NK-92 treated with Interleukin-12 subunit alpha and Interleukin-12 subunit beta, amount 100 ng/mL, for 24 hours (cell line): ENCODE measurements around the gene TRIM45.
"Not testable (repeated sequence)": the region's sequence is repeated elsewhere in the genome, so short reads cannot be mapped to it uniquely, and the experiment has no call there.

Experiments used
- DNase-seq: peaks from one replicate; lab custom pipeline; 2025; lab: John Stamatoyannopoulos, UW

TRIM45 gene, protein sequence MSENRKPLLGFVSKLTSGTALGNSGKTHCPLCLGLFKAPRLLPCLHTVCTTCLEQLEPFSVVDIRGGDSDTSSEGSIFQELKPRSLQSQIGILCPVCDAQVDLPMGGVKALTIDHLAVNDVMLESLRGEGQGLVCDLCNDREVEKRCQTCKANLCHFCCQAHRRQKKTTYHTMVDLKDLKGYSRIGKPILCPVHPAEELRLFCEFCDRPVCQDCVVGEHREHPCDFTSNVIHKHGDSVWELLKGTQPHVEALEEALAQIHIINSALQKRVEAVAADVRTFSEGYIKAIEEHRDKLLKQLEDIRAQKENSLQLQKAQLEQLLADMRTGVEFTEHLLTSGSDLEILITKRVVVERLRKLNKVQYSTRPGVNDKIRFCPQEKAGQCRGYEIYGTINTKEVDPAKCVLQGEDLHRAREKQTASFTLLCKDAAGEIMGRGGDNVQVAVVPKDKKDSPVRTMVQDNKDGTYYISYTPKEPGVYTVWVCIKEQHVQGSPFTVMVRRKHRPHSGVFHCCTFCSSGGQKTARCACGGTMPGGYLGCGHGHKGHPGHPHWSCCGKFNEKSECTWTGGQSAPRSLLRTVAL

DNA sequence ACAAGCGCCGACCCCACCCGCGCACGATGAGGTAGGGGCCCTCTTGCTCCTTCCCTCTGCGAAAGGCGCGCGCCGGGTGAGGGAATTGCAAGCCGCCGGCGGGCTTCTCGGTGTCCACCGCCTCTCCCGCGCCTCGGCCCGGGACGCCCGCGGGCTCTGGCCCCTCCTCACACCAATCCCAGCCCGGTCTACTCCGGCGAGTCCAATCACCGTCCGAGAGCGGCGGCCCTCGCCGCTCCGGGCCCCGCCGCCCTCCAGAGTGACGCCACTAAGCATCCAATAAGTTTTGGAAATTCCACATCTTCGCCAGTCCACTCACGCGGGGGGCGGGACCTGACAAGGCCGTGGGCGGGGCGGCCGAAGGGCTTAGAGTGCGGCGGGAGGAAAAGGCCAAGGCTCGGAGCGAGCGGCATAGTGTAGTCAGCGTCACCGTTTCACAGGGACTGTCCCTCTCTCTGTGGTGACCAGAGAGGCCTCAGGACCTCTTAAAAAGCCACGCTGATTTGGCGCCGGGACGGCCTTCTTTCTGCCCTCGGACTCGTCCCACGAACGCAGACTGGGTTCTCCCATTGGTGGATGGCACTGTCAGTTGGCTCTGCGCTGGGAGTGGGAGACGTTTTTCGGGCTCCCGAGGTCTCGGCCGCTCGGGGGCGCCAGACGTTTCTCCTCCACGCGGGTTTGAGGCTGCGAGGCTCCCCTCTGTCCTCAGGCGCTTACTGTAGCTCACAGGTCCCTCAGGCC lies at the start of gene TRIM45:
TRIM45 (minus strand) TSS at position 161 of the 741 bp plus-strand sequence. CDS start 548 bp downstream, outside the sequence.
- peak; percentile 73 for DNase-seq

DNA sequence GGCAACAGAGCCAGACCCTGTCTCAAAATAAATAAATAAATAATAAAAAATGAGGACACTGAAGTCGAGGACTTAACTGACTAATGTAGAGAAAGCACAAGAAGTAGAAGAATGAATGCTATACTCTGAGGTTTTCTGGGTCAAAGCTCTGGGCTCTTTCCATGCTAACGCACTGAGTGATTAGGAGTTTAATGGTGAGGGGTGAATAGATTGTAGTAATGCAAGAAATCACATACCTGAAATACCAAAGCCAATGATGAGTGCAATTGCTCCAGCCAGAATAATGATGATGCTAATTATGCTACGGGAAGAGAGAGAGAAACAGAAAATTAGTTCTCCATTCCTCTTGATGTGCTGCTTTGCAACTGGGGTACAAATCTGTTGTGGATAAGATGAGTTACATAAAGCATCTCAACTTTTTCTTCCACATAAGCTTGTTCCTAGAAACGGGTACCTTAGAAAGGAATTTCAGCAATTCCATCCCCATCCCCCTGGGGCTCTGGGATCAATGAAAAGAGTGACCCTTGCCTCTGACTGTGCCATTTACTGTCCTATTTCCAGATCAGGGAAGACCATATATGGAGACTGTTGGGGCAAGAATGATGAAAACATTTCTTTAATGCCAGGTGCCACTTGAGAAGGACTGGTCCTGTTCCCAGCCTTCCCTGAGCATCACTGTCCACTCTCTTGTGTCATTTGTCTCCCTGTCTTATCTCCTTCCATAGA lies 48.5 kb upstream of the TRIM45 start:
- no peak for DNase-seq

DNA sequence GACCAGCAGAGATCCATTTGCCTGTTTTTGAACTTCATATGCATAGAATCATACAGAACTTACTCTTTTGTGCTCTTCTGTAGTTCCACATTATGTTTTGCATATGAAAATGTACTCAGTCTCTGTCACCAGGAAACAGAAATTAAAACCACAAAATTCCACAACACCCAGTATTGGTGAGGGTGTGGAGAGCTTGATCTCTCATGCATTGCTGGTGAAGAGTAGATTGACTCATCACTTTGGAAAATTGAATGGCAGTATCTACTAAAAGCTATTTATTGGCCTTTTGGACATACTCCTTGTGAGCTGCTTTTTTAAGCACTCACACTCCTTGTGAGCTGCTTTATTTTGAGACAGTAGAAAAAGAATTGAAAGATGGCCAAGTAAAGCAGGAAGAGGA lies 45.9 kb upstream of the TRIM45 start:
- DNase-seq = no peak

DNA sequence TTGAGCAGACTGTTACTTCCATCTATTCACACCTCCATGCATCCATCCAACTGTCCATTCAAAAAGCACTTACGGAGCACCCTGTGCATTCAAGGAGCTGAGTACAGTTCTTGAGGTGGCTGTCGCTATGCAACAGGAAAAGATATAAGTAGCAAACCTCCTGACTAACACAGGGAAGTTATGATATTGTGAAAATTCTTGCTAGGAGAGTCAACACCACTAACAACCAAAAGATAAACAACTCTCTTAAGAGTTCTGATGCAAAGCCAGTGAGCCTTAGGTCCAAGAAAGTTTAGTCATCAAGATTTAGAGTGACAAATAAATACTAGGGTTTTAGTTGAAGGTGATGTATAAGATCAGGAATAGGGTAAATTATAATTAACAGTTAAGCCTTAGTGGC lies 44.5 kb upstream of the TRIM45 start:
- DNase-seq = no peak

DNA sequence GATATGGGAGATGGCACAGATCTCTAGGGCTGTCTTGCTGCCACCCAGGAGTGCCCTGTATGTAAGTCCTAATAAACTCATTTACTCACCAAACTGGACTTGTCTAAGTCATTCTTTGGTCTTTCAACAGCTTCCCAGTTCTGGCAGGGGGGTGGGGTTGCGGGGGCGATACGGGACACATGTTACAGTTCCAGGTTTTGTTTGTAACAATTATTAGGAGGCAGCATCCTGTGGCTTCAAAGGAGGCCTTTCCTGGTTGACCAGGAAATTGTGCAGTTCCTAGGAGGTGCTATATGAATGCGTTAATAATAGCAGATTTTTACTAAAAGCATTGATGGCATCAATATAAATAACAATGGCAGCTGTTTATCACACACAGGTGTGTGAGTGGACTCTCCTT lies 42.7 kb upstream of the TRIM45 start:
- DNase-seq = no peak

DNA sequence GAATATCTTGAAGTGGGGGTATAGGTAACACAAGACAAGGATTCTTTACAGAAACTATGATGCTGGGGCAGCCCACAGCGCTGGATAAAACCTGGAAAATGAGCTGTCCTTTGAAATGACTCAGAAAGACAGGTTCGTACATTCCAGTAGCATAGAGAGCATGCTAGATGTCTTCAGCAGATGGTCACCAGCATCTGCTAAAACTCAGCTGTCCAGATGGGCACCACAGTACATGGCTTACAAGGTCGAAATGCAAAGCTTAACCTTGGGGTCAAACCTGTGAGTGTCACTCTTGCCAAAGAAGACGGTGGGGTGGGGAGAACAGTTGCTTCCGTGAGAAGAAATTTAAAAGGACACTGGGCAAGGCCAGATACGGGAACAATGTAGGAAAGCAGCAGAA lies 41.3 kb upstream of the TRIM45 start:
- no peak for DNase-seq

DNA sequence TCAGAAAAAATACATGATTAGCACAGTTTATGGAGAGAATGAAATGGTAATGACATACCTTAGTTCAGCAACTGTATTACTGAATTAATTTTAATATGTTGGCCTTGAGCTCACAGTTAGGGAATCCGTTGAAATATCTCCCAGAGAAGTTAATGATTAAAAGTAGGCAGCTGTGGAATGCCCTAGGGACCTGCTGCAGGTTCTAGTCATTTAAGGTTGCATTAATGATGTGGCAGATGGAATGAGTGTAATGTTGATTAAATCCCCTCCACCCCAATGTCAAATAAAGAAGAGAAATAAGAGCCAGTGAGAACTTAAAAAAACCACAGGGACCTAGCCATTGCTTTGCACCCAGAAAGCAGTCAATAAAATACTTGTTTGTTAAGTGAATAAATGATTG lies 40.3 kb upstream of the TRIM45 start:
- no peak for DNase-seq

DNA sequence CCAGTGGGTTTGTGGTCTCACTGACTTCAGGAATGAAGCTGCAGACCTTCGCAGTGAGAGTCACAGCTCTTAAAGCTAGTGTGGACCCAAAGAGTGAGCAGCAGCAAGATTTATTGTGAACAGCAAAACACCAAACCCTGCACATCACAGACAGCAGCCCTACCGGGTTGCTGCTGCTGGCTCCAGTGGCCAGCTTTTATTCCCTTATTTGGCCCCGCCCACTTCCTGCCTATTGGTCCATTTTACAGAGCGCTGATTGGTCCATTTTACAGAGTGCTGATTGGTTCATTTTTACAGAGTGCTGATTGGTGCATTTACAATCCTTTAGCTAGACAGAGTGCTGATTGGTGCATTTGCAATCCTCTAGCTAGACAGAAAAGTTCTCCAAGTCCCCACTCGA lies 29.8 kb upstream of the TRIM45 start:
- DNase-seq = not testable (repeated sequence)

DNA sequence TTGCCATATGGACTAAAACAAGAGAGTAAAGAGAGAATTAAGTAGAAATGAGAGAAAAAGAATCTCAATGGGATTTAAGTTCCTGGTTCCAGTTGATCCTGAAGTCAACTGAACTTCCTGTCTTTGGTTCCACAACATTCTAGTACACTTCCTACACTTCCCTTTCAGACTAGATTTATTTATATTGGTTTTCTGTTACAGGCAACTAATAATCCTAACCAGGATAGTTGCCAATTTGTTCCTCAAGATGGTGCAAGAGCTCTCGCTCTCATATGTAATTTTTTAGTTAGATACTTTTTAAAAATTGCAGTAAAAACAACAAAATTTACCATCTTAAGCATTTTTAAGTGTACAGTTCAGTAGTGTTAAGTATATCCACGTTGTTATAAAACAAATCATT lies 28.8 kb upstream of the TRIM45 start:
- no peak for DNase-seq

DNA sequence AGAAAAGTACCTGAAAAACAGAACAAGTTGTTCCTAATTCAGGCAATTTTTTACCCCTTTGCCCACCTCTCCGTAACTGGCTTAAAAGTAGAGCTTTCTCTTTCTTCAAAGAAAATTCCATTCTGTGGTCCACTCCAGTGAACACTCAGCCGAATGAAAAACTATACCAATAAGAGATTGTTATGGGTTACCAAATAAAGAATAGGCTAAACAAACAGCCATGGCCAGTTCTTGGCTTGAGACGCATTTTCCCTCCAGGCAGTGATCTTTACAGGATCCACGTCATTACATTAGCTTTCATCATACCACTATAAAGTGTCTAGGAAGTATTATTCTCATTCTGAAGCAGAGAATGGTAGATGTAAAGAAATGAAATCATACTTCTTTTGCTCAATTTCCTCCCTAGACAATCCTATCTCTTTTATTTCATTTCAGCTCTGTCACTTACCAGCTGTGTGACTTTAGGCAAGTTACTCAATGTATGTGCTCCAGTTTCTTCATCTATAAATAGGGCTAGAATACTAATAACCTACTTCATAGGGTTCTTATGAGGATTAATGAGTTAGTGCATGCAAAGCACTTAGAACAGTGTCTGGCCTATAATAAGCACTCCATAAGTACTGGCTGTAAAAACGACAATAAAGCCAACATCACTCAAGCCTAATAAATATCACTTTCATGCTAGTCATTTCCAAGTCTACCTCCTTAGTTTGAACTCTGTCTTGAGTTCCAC lies 26.5 kb upstream of the TRIM45 start:
- DNase-seq = no peak

DNA sequence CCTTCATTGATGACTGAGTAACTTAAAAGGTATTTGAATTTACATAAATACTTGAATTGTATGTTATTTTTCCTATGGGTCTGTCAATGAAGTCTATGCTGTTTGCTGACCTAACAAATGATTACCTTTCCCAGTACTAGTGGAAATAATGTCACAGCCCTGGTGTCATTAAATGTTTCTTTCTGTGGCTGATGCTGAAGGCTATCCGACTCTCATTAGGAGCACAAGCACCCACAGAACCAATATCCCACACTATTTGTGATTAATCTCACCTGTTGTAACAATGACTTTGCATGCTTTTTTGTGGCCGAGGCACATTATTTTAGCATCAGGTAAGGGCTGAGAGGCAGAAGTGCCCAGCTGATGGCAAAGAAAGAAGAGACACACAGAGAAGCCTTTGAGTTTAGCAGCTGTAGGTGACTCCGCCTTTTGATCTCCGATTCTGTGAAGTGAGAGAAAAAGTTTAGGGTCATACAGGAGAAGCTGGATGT lies 25.8 kb upstream of the TRIM45 start:
- no peak for DNase-seq

DNA sequence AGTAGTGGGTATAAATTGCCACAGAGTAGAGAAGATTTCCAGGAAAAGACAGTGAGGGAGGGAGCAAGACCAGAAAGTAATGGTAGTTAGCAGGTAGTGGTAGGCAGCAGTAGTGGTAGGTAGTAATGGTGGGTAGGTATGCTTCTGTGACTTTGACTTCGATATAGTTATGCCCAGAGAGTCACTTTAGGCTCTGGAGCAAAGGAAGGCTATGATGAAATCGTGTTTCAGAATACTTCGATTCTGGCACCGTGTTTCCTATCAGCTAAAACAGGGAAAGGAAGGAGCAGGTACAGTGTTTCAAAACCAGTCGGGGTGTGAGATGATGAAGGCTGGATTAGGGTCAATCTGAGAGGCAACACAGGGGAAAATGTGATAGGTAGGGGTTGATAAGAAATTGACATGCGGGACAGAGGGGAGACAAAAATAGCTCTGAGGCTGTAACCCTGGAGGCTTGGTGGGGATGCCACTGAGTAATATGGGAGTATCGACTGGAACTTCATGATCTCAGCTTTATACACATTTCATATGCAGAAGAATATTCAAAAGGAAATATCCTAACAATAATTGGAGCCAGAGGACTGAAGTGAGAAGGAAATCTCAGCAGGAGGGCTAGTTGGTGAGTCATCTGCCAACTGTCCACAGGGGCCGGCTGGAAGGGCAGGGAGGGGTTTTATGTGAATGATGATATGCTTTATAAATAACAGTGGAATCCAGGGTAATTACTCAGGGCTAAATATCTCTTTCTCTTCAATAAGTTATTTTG lies 25.2 kb upstream of the TRIM45 start:
- DNase-seq = no peak

DNA sequence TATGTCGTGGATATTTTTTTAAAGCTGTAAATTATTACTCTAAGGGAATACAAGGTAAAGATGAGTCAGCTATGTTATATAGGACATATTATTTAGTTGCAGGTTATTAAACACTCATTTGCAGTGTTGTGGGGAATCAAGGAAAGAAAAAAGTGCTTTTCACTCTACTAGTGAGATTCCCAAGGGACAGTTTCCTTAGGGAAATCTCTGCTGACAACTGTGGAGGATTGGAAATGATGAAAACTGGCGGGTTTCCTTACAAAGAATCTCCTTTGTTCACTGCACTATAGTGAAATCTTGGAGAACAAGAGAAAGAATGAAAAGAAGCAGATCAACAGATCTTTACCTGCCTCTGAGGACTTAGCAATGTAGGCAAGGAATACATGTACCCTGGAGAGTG lies 24.5 kb upstream of the TRIM45 start:
- no peak for DNase-seq

DNA sequence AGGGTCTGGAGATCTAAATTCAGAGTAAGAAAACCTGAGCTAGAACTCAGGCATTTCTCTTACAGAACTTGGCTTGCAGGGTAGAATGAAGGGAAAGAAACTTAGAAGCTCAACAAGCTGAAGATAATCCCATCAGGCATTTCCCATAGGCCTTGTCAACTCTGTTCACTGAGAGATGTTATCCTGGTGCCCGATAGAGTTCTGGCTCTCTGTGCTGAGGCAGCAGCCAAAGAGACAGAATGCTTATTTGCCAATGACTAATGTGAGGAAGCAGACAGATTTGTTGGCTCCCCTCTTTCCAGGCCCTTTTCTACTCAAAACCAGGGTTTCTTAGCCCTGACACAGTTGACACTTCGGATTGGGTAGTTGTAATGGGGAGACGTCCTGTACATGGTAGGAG lies 22.3 kb upstream of the TRIM45 start:
- no peak for DNase-seq

DNA sequence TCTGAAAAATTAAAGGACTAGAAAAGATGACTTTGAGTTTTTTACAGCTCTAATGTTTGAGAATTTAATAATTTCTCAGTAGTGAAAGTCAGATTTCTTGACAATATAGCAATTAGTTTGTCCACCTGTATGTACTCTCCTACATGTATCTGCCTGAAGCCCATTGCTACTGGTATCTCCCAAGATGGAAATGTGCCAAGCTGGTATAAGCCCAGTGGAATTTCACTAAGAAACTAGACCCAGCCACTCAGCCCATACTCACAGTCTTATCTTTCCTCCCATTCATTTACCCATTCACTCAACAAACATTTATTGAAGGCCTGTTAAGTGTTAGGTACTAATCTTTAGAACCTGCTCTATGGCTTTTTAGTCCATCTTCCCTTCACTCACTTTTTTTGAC lies 21.6 kb upstream of the TRIM45 start:
- no peak for DNase-seq

DNA sequence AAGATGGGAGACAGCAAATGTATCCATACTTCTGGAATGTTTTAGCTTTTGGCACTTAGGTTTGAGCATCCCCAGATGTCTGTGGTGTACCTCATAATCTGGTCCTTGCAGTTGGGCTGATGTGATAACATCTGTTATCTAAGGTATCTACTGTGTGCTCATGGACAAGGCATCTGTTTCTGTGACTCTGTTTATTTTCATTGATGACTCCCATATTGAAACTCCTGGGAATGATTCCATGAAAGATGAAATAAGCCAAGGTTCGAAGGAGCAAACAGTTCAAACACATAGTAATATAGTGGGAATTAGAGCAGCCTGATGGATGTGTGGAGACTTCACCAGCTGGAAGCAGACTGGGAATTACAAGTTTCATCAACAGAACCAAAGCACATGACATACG lies 20.7 kb upstream of the TRIM45 start:
- DNase-seq = no peak

DNA sequence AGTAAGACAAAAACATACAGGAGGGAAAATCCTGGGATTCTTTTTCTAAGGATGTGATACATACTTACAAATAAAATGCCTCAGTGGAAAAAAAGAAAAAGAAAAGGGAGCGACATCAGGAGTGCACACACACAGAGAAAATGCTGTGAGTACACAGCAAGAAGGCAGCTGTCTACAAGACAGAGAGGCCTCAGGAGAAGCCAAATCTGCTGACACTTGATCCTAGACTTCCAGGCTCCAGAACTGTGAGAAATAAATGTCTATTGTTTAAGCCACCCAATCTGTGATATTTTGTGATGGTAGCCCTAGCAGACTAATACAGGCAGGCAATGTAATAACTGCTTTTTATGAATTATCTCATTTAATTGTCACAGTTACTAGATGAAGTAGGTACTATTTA lies 17.0 kb upstream of the TRIM45 start:
- DNase-seq = no peak

DNA sequence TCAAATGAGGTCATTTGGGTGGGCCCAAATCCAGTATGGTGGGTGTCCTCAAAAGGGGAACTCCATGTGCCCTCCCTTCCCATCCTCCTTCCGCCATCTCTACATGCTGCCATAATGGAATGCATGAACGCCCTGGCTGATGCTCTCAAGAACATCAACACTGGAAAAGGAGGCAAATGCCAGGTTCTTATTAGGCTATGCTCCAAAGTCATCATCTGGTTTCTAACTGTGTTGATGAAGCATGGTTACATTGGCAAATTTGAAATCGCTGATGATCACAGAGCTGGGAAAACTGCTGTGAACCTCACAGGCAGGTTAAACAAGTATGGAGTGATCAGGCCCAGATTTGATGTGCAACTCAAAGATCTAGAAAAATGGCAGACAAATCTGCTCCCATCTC lies 16.6 kb upstream of the TRIM45 start:
- no peak for DNase-seq

DNA sequence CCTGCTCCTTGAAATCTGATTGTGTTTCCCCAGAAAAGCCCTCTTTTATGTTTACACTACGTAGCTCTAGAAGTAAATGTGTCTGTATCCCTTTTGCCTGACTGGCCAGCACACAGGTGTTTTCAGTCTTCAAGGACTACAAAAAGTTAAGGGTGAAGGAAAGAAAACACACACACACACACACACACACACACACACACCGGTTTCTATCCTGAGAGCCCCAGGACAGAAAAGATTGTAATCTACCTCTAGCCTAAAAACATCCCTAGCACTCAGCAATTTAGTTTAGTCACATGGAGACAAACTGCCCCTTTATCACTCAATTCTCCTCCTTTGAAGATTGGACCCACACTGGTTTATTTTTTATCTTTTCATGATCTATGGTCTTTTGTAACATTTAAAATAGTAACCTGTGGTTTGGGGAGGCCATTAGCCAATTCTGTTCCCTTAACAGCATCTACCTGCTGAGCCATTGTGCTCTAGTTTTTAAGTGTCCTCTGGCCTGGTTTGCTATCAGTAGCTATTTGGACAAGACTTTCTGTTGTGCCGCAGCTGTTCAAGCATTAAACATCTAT lies 15.8 kb upstream of the TRIM45 start:
- DNase-seq = no peak

DNA sequence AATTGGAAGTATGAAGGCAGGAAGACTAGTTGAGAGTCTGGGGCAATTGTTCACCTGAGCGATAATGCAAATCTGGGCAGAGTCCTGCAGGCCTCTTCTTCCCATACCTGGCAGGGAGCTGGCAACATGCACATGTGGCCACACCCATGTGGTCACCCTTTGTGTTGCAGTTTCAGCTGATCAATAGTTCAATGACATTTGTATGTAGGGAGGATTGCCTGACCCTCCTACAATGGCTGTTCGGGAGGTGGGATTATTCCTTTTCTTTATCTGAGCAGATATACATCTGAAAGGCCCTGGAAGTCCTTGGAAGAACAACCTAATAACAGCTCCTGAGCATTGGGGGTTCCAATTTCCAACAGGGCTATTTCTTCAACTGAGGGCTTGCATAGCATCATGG lies 15.2 kb upstream of the TRIM45 start:
- no peak for DNase-seq

DNA sequence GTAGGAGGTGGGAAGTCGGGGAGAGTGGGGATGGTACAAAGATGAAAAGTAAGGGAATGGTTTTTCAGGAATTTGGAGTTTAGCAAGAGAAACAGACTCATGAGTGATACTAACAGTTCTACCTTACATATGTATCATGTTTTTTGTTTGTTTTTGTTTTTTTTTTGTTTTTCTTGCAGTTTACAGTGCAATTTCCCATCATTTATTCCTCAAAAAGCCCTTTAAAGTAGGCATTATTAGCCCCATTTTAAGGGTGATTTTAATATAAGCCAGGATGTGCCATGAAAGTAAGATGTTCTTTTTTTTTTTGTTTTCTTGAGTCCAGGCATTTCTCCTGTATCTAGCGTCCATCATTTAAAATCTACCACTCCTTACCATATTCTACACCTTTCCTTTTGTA lies 13.8 kb upstream of the TRIM45 start:
- no peak for DNase-seq
